Measurements from ENCODE around the gene FUNDC2.
"Not testable (repeated sequence)": the region's sequence is repeated elsewhere in the genome, so short reads cannot be mapped to it uniquely, and the experiment has no call there.

DNA sequence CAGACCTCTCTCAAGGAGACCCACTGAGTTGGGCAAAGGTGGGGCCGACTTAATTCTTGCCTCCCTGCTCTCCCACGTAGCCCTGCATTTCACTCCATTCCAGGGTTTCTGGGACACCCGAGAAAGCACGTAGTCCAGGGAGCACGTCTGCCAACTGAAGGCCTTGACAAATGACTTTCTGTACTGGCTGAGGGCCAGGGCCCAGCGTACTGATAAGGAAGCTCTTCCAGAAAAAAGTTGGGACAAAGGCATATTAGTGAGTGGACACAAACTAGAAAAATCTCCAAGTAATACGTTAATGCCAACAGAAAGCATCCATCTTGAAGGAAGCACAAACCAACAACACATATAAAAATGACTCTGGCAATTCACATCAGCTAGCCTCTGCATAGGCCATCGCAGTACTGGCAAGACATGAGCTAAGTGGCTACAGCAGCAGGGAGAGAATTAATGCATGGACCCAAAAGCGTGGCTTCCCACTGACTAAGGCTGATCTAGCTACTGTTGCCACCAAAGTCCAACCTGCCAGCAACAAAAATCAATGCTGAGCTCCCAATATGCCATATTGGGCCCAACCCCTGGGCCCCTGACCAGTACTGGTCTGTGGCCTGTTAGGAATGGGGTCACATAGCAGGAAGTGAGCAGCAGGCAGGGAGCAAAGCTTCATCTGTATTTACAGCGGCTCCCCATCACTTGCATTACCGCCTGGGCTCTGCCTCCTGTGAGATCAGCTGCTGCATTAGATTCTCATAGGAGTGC is 19.6 kb upstream of the FUNDC2 start:
- TF ChIP-seq, protein P1, sequence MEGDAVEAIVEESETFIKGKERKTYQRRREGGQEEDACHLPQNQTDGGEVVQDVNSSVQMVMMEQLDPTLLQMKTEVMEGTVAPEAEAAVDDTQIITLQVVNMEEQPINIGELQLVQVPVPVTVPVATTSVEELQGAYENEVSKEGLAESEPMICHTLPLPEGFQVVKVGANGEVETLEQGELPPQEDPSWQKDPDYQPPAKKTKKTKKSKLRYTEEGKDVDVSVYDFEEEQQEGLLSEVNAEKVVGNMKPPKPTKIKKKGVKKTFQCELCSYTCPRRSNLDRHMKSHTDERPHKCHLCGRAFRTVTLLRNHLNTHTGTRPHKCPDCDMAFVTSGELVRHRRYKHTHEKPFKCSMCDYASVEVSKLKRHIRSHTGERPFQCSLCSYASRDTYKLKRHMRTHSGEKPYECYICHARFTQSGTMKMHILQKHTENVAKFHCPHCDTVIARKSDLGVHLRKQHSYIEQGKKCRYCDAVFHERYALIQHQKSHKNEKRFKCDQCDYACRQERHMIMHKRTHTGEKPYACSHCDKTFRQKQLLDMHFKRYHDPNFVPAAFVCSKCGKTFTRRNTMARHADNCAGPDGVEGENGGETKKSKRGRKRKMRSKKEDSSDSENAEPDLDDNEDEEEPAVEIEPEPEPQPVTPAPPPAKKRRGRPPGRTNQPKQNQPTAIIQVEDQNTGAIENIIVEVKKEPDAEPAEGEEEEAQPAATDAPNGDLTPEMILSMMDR (IDR thresholded peaks at IDR 0.05), result not testable (repeated sequence)
- not testable (repeated sequence) for TF ChIP-seq POLR2A (IDR thresholded peaks at IDR 0.05)
